ENCODE results near the gene TRMT44.

Gene TRMT44

GRCh38 chr4:8525383-8526120 is 85.0 kb downstream of the TRMT44 start:
- Mint-ChIP-seq H3K27me3 (ENCODE audit: low read depth) (no peaks in the 10 kb centered on the region), H3K36me3 (ENCODE audit: low read depth) (no peaks in the 10 kb centered on the region), H3K9me3 (peaks cover under 1% of the 10 kb centered on the region), H3K4me1 (ENCODE audit: low read depth) (no peaks in the 10 kb centered on the region), H3K4me3 (no peak overlapping the region), H3K27ac (no peak overlapping the region)
